RPMI7951 (cell line): ENCODE data around the gene MIB1. TPM values are rescaled to one million over a fixed set of nuclear protein-coding genes. Genes with fewer than 3 reads are reported as not detected.

Source experiments
- DNase-seq: peaks from one replicate; pipeline ENCODE4 v3.0.0-alpha.2; 2012; ENCODE audit warnings: low read depth
- total RNA-seq: library from RNA; depleted of rRNA; stranded (reverse); fragments of >200 nt; shearing (Covaris generic); gene quantifications from 2 replicates; pipeline ENCODE4 v1.2.3, GENCODE V29; 2014

MIB1 gene
- total RNA-seq, 1 experiment from 2014 or later = 36.0 TPM

GRCh38 chr18:21815101-21815500 lies 74.5 kb downstream of the MIB1 start:
- no peak for DNase-seq

- DNase-seq = peak; percentile 4
Measured at GRCh38 chr18:21820033-21820810, 79.6 kb downstream of the MIB1 start.

GRCh38 chr18:21820811-21821143 lies 80.2 kb downstream of the MIB1 start:
- no peak for DNase-seq

GRCh38 chr18:21823848-21824247 lies 83.3 kb downstream of the MIB1 start:
- no peak for DNase-seq

GRCh38 chr18:21826196-21826595 lies 85.6 kb downstream of the MIB1 start:
- peak; percentile 18 for DNase-seq

DNA sequence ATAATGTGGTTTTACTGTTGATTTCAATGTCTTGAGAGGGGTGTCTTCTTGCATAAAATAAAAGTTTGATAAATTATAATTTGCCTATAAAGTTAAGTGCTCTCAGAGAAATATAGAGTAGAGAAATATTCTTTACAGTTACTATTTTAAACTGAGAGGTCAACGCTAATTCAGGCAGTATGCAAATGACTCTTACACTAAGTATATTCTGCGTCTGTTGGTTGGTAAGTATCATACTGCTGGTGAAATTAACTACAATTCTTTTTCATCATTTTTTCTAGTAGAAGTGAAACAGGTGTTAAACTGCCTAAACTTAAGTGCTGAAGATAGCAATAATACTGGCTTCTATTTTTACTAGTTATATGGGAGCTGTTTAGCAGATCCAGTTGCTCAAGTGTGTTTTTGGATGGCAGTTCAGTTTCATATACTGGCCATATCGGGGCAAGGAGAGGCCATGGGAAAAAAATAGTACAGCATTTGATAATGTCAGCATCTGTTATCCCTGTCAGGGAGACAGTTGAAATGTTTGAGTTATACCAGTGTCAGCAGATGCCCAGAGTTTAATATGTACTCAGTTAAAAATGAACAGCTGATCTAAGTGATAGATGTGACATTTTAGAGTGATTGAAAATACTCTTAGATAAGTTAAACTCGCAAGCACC lies 86.2 kb downstream of the MIB1 start:
- no peak for DNase-seq

DNA sequence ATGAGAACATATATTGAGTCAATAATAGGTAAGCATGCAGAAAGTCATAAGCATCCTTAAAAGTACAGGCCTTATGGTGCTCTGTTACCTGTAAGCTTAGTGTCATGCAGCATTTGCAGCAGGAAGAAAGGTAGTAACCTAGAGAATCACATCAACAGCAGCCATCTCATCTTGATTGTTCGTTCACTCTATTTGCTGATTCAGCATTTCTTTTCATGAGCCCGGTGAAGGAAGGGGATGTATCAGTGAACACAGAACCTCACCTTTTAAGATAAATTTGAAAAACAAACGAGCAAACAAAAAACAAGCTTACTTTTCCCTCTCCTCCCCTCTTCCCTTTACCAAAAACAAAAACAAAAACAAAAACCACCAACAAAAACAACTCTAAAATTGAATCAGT lies 89.9 kb downstream of the MIB1 start:
- DNase-seq = no peak

- DNase-seq = no peak
Measured at GRCh38 chr18:21831413-21831831, 90.8 kb downstream of the MIB1 start.

DNA sequence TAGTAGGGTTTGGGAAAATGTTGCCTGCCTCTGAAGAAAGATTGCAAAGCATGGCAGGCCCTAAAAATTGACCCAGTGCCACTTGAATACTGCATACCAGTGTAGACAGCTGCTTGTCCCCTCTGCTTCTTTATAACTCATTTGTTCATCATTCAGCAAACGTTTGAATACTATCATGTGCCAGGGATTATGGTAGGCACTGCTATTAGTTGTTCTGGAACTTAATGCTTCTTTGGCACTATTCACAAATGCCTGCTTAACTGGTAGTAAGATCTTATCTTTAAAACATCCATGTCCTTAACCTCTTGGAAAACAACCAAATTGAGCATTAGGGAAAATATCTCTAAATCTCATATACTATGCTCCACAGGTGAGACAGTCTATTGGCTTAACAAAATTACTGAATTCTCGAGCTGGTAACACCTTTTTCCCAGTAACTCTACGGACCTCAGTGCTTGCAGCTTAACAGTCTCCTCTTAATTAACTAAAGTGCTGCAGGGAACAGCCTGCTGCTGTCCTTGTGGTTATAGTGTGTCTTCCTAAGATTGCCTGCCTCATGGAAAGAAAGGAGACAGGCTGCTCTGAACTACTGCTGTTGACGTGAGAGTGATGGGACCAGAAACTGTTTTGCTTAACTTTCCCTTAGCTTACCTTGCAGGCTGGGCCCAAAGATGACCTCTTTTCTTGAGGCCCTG lies 93.2 kb downstream of the MIB1 start:
- no peak for DNase-seq

- DNase-seq = no peak
Measured at GRCh38 chr18:21834299-21834660, 93.7 kb downstream of the MIB1 start.

DNA sequence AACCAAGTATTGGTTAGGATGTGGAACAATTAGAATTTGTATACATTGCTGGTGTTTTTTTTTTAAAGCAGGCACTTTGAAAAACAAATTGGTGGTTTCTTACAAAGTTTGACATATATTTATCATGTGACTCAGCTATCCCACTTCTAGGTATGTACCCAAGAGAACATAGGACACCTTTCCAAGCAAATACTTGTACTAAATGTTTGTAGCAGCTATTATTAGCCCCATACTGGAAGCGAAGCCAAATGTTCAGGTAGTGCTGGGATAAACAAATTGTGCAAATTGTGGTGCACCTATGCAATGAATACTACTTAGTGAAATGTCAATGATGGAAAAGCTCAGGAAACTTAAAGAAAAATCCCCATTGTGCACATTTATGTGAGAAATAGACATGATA lies 101.0 kb downstream of the MIB1 start:
- DNase-seq = no peak

DNA sequence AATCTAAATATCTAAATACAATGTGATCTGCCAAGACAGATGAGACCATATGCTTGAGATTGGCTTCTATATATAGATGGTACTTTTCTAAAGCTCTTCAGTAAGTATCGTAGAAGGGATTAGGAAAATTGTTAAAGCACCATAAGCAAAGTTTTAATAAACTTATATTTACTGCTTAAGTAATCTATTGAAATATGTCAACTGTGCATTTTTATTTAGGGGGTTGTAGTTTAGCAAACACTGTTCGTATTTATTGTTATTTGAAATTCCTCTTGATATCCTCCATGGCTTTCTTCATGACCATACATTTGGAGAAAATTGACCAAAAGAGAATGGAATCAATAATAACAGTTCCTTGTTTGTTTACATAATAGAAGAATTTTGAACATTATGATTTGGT lies 102.7 kb downstream of the MIB1 start:
- DNase-seq = no peak

GRCh38 chr18:21851327-21851961 lies 110.9 kb downstream of the MIB1 start:
- DNase-seq = no peak

DNA sequence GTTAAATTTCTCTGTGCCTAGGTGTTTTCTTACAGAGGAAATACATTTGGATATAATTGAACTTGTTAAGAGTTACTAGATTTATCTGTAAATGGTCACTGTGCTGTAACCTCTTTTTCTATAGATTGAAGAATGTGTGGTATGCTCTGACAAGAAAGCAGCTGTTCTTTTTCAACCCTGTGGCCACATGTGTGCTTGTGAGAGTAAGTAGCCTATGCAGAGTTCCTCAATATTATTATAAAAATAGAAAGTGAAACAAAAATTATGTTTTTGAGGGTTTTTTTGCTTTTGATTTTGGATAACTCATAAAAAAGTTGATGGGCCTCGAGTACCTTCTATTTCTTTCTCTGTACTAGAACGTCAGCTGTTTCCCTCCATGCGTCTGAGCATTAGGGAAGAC lies 112.4 kb downstream of the MIB1 start:
- no peak for DNase-seq

- no peak for DNase-seq
Measured at GRCh38 chr18:21853775-21854552, 113.4 kb downstream of the MIB1 start.

DNA sequence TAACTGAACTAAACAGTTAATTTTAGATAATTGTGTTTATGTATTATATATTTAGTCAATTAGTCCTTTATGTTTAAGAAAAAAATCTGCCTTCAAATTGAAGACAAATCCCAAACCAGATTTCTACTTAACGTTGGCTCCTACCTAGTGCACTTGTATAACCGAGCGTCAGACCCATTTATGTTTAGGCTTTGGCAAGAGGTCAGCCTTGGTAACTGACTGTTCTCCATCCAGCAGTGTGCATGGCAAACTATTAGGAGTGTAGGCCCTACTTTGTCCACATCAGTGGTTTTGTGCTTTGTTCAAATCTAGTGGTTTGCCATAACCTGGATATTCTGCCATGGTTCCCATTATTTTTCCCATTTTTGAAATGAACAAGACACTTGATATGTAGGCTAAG lies 114.8 kb downstream of the MIB1 start:
- no peak for DNase-seq

DNA sequence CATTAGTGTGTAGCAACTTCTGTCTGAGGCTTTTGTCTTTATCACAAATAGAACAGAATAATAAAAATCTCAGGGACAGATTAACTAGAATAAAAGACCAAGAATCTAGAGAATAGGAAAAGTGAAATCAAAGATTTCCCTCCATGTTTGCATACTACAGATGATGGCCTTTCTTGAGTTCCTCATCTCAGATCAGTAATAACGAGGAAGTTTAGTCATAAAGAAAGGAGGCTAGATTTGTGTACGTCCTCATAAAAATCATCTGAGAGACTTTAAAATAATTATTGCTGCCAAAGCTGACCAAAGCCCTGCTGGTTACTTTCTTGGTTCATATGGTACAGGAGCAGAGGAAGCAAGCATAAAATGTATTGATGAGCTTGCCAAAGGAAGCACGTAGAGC lies 117.3 kb downstream of the MIB1 start:
- DNase-seq = no peak

DNA sequence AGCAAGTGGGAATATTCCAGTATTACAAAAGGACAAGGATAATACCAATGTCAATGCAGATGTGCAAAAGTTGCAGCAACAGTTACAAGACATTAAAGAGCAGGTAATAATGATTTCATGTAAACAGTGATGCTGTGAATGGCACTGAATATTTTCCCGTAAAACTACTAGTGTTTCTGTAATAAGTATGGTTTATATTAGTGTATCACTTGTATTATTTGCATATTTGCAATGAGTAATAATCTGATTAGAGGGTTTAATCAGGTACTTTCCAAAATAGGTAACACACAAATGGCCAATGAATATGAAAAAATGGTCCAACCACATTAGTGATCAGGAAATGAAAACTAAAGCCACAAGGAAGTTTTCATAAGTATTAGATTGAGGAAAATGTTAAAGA lies 118.0 kb downstream of the MIB1 start:
- no peak for DNase-seq

GRCh38 chr18:21864386-21864785 lies 123.8 kb downstream of the MIB1 start:
- no peak for DNase-seq

DNA sequence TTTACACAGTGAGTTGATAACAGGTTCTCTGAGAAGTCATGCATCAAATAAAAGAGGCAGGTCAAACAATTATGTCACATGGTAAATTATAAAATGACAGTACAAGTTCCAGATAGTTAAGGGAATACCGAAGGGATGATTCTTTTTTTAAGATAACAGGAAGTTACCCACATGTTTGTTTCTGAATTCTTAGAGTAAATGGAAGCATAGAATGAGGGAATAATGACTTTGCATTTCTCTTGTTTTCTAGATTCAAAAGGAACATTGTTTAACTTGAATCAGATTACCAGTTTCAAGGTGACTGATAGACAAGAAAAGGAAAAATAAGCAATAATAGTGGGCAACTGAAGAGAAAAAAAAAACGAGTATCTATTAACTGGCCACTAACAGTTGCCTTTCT lies 124.5 kb downstream of the MIB1 start:
- no peak for DNase-seq

DNA sequence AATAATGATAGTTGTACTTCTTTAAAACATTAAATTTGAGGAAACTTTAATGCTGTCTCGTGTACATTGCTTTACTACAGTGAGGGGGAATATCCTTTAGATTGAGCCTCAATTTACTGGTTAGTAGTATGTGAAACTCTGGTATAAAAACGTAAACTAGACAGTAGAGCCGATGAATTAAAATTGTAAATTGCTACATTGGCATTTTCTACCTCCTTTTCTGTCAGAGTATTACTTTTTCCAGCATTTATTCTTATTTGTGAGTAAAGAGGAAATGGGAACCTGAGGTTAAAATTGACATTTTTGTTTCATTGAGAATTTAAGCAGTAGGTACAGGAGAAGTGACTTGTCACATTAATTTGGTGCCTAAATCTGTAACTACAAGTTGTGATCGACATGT lies 128.2 kb downstream of the MIB1 start:
- DNase-seq = no peak

GRCh38 chr18:21889570-21889969 lies 149.0 kb downstream of the MIB1 start:
- no peak for DNase-seq
